Measurements from ENCODE around the gene CHD5. TPM values are rescaled to one million over a fixed set of nuclear protein-coding genes. Genes with fewer than 3 reads are reported as not detected.

CHD5 gene
- total RNA-seq, 4 donors from 2014 or later = 0.15 to 0.94 (median 0.26) TPM

DNA sequence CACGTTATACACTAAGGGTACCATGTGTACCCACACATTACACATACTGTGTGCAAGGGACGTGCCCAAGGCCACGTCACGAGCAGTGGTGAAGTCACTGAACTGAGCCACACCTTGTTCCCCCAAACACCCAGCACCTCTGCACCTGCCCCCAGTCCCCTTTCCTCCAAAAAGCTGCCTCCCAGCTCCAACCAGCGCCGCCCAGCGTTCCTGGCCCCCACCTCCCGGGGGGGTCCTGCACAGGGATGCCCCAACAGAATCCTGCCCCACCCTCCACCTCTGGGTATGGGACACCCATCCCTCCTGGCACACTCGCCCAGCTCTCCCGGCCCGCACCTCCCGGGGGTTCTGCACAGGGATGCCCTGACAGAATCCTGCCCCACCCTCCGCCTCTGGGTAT, 54.1 kb downstream of the CHD5 start:
- H3K4me1 ChIP-seq = no peaks in the 10 kb centered on the region
- TF ChIP-seq, protein P1, sequence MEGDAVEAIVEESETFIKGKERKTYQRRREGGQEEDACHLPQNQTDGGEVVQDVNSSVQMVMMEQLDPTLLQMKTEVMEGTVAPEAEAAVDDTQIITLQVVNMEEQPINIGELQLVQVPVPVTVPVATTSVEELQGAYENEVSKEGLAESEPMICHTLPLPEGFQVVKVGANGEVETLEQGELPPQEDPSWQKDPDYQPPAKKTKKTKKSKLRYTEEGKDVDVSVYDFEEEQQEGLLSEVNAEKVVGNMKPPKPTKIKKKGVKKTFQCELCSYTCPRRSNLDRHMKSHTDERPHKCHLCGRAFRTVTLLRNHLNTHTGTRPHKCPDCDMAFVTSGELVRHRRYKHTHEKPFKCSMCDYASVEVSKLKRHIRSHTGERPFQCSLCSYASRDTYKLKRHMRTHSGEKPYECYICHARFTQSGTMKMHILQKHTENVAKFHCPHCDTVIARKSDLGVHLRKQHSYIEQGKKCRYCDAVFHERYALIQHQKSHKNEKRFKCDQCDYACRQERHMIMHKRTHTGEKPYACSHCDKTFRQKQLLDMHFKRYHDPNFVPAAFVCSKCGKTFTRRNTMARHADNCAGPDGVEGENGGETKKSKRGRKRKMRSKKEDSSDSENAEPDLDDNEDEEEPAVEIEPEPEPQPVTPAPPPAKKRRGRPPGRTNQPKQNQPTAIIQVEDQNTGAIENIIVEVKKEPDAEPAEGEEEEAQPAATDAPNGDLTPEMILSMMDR (IDR thresholded peaks at IDR 0.05) = no peak
- TF ChIP-seq POLR2A (IDR thresholded peaks at IDR 0.05) = no peak
- H3K9me3 ChIP-seq = no peaks in the 10 kb centered on the region
- intact Hi-C loops (cut with DNase I) = no loop called here
- DNase-seq = no peak
- H3K27ac ChIP-seq = no peak overlapping the region
- H3K4me3 ChIP-seq (replicated peaks in 1 of 3) = no peak overlapping the region
- no peaks in the 10 kb centered on the region for H3K27me3 ChIP-seq
- WGBS, 2 donors = 87 to 88% methylated on average over 13 of the region's 13 CpGs
- H3K36me3 ChIP-seq = no peaks in the 10 kb centered on the region

DNA sequence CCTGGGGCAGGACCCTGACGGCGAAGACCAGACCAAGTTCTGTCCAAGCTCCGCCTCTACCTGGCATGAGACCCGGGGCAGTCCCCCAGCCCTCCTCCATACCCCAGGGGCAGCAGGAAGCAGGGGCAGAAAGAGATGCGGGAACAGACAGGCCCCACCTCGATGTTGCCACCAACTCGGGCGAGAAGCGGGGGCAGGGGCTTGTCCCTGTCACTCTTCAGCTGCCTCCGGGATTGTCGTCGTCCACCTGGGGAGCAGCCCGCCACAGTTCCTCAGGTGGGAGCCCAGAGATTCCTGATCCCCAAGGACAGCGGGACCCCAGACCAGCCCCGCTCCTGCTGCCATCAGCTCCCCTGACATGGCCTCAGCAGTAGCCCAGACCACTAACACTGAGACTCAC, 54.8 kb downstream of the CHD5 start:
- DNase-seq = no peak
- Histone ChIP-seq H3K27me3 (no peaks in the 10 kb centered on the region), H3K4me3 (replicated peaks in 1 of 3) (no peak overlapping the region), H3K27ac (no peak overlapping the region), H3K36me3 (no peaks in the 10 kb centered on the region), H3K9me3 (no peaks in the 10 kb centered on the region), H3K4me1 (no peaks in the 10 kb centered on the region)
- WGBS, 2 donors = 71 to 74% methylated on average over 14 to 15 of the region's 15 CpGs
- intact Hi-C loops (cut with DNase I) = no loop called here
- TF ChIP-seq POLR2A (IDR thresholded peaks at IDR 0.05) = no peak
- TF ChIP-seq, protein P1 (IDR thresholded peaks at IDR 0.05) = no peak

DNA sequence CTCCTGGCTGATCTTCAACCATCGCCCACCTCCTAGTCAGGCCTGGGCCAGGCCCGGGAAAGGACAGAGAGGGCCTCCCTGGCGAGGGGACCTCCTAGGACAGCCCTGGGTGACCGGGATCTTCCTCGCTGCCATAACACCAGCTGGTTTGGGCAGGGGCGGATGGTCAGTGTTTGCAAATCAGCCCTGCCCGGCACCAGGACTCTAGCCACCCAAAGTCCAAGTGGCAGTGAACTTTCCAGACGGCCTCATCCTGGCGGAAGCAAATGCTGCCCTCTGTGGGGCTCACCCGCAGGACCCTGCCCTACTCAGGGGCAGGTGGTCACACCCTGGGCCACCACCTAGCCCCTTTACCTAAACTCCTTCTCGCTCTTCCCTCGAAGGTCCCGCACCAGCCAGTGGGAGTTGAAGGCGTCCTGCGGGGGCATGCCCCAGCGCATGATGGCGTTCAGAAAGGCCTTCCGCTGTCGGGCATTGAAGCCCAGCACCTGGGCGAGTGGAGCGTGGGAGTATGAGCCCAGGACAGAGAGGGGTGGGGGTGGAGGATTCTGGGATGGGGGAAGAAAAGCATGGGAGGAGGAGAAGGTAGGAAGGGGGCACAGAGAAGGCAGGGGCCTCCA, 55.3 kb downstream of the CHD5 start:
- 81 to 90% methylated on average over 12 to 21 of the region's 21 CpGs for WGBS, 2 donors
- no peaks in the 10 kb centered on the region for H3K4me1 ChIP-seq
- H3K27ac ChIP-seq = no peak overlapping the region
- H3K27me3 ChIP-seq = no peaks in the 10 kb centered on the region
- no peak overlapping the region for H3K4me3 ChIP-seq (replicated peaks in 1 of 3)
- no peaks in the 10 kb centered on the region for H3K9me3 ChIP-seq
- no peaks in the 10 kb centered on the region for H3K36me3 ChIP-seq
- intact Hi-C loops (cut with DNase I) = no loop called here
- TF ChIP-seq, protein P1 (IDR thresholded peaks at IDR 0.05) = no peak
- no peak for TF ChIP-seq POLR2A (IDR thresholded peaks at IDR 0.05)
- DNase-seq = no peak

DNA sequence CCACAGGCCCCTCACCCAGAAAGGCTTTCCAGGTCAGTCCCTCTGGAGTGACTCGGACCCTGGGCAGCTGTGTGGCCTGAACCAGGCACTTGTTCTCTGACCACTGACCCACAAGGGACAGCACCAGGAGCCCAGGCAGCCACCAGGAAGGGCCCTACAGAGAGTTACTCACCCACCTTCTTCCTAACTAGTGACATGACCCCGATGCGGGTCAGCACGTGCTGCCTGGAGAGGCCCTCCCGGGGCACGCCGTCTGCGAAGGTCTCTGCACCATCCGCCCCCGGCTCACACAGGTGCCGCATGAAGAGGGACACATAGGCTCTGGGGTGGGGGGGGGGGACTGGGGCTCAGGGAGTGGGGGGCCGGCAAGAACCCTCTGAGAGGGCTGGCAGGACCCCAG, 55.8 kb downstream of the CHD5 start:
- Histone ChIP-seq H3K4me1 (no peaks in the 10 kb centered on the region), H3K9me3 (no peaks in the 10 kb centered on the region), H3K36me3 (no peaks in the 10 kb centered on the region), H3K4me3 (replicated peaks in 1 of 3) (no peak overlapping the region), H3K27ac (no peak overlapping the region), H3K27me3 (no peaks in the 10 kb centered on the region)
- 80 to 81% methylated on average over 4 to 5 of the region's 12 CpGs for WGBS, 2 donors
- TF ChIP-seq POLR2A (IDR thresholded peaks at IDR 0.05) = no peak
- TF ChIP-seq, protein P1 (IDR thresholded peaks at IDR 0.05) = no peak
- DNase-seq = no peak
- intact Hi-C loops (cut with DNase I) = no loop called here

DNA sequence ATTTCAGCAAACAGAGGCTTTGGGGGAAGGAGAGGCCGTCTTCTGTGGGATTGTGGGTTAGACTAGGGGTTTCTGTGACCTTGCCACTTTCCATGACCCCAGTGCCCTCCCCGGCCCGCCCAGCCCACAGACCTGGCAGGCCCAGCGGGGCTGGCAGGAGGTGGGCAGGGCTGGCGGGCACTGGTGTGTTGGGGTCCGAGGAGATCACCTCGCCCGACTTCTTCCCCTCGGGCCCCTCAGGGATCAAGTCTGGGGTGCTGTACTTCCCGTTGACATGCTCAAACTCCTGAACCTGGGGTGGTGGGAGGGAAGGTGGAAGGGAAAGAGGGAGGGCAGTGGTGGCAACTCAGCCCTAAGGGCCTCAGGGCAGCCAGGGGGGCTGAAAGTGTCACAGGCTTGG, 56.3 kb downstream of the CHD5 start:
- intact Hi-C loops (cut with DNase I) = no loop called here
- H3K4me1 ChIP-seq = no peaks in the 10 kb centered on the region
- H3K9me3 ChIP-seq = no peaks in the 10 kb centered on the region
- no peak overlapping the region for H3K27ac ChIP-seq
- DNase-seq = no peak
- no peaks in the 10 kb centered on the region for H3K36me3 ChIP-seq
- TF ChIP-seq POLR2A (IDR thresholded peaks at IDR 0.05) = no peak
- TF ChIP-seq, protein P1 (IDR thresholded peaks at IDR 0.05) = no peak
- no peak overlapping the region for H3K4me3 ChIP-seq (replicated peaks in 1 of 3)
- WGBS, 2 donors = 75 to 92% methylated on average over 8 to 10 of the region's 10 CpGs
- H3K27me3 ChIP-seq = no peaks in the 10 kb centered on the region
